GM12801 (cell line): ENCODE results near the gene TUBA3E.
"Not testable (repeated sequence)": the region's sequence is repeated elsewhere in the genome, so short reads cannot be mapped to it uniquely, and the experiment has no call there.

Experiments used
- CTCF ChIP-seq: IDR thresholded peaks from one replicate; pipeline ENCODE4 v1.5.1; 2011; ENCODE audit warnings: control low read depth; ENCODE audit not compliant: insufficient read length; ENCODE audit errors: extremely low read depth

Gene TUBA3E

GRCh38 chr2:130187268-130187667, 11.0 kb downstream of the TUBA3E start:
- TF ChIP-seq CTCF = no peak

GRCh38 chr2:130186391-130186790, 11.8 kb downstream of the TUBA3E start:
- no peak for TF ChIP-seq CTCF

GRCh38 chr2:130185896-130186295, 12.3 kb downstream of the TUBA3E start:
- no peak for TF ChIP-seq CTCF

GRCh38 chr2:130185436-130185835, 12.8 kb downstream of the TUBA3E start:
- no peak for TF ChIP-seq CTCF

- no peak for TF ChIP-seq CTCF
Observed at GRCh38 chr2:130183512-130184373, 14.5 kb downstream of the TUBA3E start.

- TF ChIP-seq CTCF = not testable (repeated sequence)
Observed at GRCh38 chr2:130181880-130182682, 16.2 kb downstream of the TUBA3E start, which contains the start of gene MZT2B. TSS of gene MZT2B (plus strand) at chr2:130182262. CDS start at chr2:130182283, 21 bp downstream.

- no peak for TF ChIP-seq CTCF
Observed at GRCh38 chr2:130181325-130181879, 16.8 kb downstream of the TUBA3E start, which contains the start of gene SMPD4. TSS of gene SMPD4 (minus strand) at chr2:130181602. CDS start at chr2:130176592, 5,010 bp downstream.
